GM23248 (cell line): ENCODE results near the gene ZC3H7A.

Source experiments
- EZH2 ChIP-seq: fragments of 200-600 bp; sonication (generic); IDR thresholded peaks from 2 replicates; pipeline ENCODE4 v1.6.1; 2018; ENCODE audit warnings: antibody characterized with exemption, mild to moderate bottlenecking; ENCODE audit not compliant: insufficient read depth, poor library complexity, severe bottlenecking
- EZH2phosphoT487 ChIP-seq: fragments of 200-600 bp; sonication (generic); IDR thresholded peaks from 2 replicates; pipeline ENCODE4 v1.6.1; 2018; ENCODE audit warnings: antibody characterized with exemption, moderate library complexity, mild to moderate bottlenecking, low read depth; ENCODE audit not compliant: insufficient read depth

GRCh38 chr16:11711662-11712061 lies 85.4 kb downstream of the ZC3H7A start:
- TF ChIP-seq EZH2 (no peak), EZH2phosphoT487 (no peak)
